ENCODE results near the gene HIBADH.

HIBADH gene

DNA sequence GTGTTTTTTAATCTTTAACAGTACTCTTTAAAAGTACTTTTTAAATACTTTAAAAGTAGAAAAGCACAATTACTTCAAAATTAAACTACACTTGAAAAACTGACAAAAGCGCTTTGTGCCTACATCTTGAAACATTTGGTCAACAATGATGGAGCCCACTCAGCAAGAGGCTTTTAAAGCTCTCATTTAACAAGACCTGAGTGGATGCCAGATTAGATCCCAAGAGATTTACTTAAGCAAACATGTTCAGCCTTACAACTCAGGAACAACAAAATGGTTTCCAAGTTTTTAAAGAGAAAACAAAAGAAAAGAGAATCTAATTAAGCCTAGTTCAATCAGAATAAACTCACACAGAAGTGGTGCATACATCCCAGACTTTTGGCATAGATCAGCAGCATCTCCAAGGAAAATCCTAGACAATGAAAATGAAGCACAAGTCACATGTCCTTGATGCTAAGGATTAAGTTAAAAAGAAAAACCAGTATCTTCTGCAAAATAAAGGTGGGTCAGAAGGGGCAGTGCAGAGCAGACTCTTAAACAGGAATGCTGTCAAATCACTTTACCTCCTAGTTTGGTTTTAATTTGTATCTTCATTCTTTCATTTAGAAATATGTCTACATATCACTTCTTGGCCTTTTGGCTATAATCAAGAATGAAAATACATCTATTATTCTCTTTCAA is 26.2 kb downstream of the HIBADH start:
- TF ChIP-seq, protein P1, sequence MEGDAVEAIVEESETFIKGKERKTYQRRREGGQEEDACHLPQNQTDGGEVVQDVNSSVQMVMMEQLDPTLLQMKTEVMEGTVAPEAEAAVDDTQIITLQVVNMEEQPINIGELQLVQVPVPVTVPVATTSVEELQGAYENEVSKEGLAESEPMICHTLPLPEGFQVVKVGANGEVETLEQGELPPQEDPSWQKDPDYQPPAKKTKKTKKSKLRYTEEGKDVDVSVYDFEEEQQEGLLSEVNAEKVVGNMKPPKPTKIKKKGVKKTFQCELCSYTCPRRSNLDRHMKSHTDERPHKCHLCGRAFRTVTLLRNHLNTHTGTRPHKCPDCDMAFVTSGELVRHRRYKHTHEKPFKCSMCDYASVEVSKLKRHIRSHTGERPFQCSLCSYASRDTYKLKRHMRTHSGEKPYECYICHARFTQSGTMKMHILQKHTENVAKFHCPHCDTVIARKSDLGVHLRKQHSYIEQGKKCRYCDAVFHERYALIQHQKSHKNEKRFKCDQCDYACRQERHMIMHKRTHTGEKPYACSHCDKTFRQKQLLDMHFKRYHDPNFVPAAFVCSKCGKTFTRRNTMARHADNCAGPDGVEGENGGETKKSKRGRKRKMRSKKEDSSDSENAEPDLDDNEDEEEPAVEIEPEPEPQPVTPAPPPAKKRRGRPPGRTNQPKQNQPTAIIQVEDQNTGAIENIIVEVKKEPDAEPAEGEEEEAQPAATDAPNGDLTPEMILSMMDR (IDR thresholded peaks at IDR 0.05; ENCODE audit: extremely low read depth, missing control alignments) = no peak
- no peak for DNase-seq (ENCODE audit: low spot score)

DNA sequence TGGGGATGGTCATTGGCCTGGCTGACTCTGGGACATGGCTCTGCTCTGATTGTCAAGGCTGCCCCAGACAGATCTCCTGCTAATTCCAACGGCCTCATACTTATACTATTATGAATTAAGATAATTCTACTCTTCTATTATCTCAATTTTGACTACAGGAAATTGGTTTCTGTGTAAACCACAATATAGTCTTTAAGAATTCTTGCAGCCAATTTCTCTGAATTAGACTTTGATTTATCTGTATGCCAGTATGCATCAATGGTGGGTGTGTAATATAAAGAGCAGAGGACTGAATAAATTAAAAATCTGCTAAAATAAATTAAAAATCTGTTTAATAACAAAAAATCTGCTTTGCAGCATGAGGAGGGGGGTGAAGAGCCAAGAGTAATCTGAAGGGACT is 27.0 kb downstream of the HIBADH start:
- TF ChIP-seq, protein P1 (IDR thresholded peaks at IDR 0.05; ENCODE audit: extremely low read depth, missing control alignments) = no peak
- no peak for DNase-seq (ENCODE audit: low spot score)

DNA sequence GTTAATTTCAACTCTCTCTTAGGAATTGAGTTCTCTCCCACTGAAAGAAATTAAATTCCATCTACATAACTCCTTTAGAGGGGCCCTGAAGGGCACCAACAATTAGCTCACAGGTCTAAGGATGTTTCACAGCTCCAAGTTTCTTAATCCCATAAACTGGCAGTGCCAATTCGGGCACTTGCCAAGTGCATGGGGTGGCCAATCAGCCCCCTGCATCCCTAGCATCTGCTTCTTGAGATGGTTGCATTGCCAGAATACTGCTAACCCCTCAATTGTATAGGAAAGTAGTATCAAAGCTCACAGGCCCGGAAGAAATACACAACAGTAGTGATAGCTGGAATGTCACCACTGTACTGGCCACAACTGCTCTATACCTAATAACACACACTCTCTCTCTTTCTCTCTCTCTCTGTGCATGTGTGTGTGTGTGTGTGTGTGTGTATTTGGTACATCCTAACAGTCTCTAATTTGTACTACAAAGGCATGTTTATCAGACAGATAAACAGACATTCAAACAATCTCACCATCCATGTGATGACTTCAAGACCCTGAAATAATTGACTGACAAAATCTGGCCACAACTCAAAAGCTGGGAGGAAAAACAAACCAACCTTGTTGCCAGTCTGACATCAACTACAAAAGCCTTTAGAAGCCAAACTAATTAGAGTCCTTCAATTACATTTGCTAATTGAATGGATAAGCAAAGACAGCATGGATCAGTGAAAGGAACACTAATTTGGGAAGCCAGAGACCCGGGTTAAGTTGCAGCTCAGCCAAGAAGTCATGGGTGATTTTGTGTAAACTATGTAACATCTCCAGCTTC is 27.8 kb downstream of the HIBADH start:
- TF ChIP-seq, protein P1 (IDR thresholded peaks at IDR 0.05; ENCODE audit: extremely low read depth, missing control alignments) = no peak
- DNase-seq (ENCODE audit: low spot score) = no peak

DNA sequence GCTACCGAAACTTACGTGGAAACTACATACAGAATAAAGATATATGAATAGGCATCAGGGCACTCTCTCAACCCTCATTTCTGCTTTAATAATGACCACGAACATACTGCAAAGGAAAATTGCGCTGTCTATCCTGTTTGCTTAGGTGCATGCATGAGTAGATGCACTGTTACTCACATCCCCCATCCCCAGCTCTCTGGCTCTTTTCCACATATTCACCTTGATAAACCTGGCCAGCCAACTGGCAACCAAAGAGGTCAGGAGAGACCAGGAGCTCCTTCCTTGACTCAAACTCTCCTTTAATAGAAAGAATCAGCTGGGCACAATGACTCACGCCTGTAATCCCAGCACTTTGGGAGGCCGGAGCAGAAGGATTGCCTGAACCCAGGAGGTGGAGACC is 29.6 kb downstream of the HIBADH start:
- TF ChIP-seq, protein P1 (IDR thresholded peaks at IDR 0.05; ENCODE audit: extremely low read depth, missing control alignments) = no peak
- DNase-seq (ENCODE audit: low spot score) = no peak

DNA sequence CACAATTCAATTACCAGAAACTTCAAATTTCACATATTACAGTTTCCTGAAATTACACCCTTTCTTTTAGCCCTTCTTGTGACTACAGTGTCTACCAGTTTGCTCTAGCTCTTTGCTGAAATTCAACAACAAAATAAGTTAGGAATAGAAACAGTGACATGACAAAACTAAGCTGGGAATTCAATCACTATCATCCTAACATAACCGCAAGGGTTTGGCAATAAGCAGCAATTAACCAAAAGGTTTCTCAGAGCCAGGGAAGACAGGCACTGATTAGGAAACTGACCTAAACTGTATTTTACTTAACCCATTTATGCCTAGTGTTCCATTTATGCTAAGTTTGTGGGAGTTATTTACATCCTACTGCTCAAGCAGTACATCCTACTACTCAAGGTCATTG is 31.3 kb downstream of the HIBADH start:
- TF ChIP-seq, protein P1 (IDR thresholded peaks at IDR 0.05; ENCODE audit: extremely low read depth, missing control alignments) = no peak
- no peak for DNase-seq (ENCODE audit: low spot score)

DNA sequence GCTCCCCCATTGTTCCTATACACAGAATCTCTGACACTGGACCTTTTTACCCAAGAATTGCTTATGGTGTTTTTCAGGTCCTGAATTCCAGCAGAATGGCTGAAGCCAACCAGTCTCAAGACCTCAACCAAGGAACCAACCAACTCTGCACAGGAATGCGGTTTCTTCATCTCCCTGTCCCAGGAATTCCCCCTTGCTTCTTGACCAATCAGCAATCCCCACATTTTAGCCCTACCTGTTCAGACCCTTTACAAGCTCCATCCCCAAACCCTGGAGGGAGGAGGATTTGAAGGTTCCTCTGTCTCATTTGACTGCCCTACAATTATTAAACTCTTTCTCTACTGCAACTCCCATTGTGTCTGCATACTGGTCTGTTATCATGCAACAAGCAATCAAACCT is 35.5 kb downstream of the HIBADH start:
- DNase-seq (ENCODE audit: low spot score) = no peak
- TF ChIP-seq, protein P1 (IDR thresholded peaks at IDR 0.05; ENCODE audit: extremely low read depth, missing control alignments) = no peak

DNA sequence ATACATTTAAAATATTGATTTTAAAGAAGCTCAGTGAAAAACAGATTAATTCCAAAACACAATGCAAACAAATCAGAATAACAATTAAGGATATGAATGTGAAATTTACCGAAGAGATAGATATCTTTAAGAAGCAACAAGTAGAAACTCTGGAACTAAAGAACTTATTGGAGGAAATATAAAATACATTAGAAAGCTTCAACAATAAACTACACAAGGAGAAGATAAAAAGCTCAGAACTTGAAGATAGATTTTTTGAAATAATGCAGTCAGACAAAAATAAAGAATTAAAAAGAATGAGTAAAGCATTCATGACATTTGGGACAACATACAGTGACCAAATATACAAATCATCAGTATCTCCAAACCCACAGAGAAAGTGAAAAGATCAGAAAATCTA is 43.2 kb downstream of the HIBADH start:
- no peak for DNase-seq (ENCODE audit: low spot score)
- TF ChIP-seq, protein P1 (IDR thresholded peaks at IDR 0.05; ENCODE audit: extremely low read depth, missing control alignments) = no peak
